Endodermal cell (in vitro differentiated cells): ENCODE measurements around the gene ZNF423. TPM values are rescaled to one million over a fixed set of nuclear protein-coding genes. Genes with fewer than 3 reads are reported as not detected.

Experiments used
- DNase-seq: peaks from one replicate; pipeline ENCODE4 v3.0.0-alpha.2; 2017
- H3K27ac ChIP-seq: 2 replicates; pipeline ENCODE4 v1.5.1; 2013; ENCODE audit warnings: mild to moderate bottlenecking, low read depth, low read length, moderate library complexity
- H3K27me3 ChIP-seq: 2 replicates; pipeline ENCODE4 v1.6.1; 2013; ENCODE audit warnings: mild to moderate bottlenecking, low read length, moderate library complexity; ENCODE audit not compliant: insufficient read depth, control insufficient read depth, poor library complexity, severe bottlenecking
- H3K36me3 ChIP-seq: 2 replicates; pipeline ENCODE4 v1.7.0; 2013; ENCODE audit warnings: mild to moderate bottlenecking, low read length, moderate library complexity; ENCODE audit not compliant: control insufficient read depth, insufficient read depth
- H3K4me1 ChIP-seq: one replicate; pipeline ENCODE4 v1.7.0; 2013; ENCODE audit warnings: low read length; ENCODE audit not compliant: control insufficient read depth, insufficient read depth
- H3K4me3 ChIP-seq: 2 replicates; pipeline ENCODE4 v1.5.1; 2013; ENCODE audit warnings: mild to moderate bottlenecking, low read length, moderate library complexity
- H3K9ac ChIP-seq: 2 replicates; pipeline ENCODE4 v1.6.1; 2013; ENCODE audit warnings: mild to moderate bottlenecking, low read length, moderate library complexity; ENCODE audit not compliant: poor library complexity, severe bottlenecking; ENCODE audit errors: extremely low read depth
- H3K9me3 ChIP-seq: 2 replicates; pipeline ENCODE4 v1.6.1; 2013; ENCODE audit warnings: mild to moderate bottlenecking, low read length, moderate library complexity; ENCODE audit not compliant: control insufficient read depth
- H3K27ac Mint-ChIP-seq: 2 replicates; pipeline ENCODE4 v1.8.0; 2020; ENCODE audit warnings: mixed read lengths
- H3K27me3 Mint-ChIP-seq: 2 replicates; pipeline ENCODE4 v1.8.0; 2021; ENCODE audit warnings: mild to moderate bottlenecking, mixed read lengths; ENCODE audit not compliant: insufficient read depth
- H3K36me3 Mint-ChIP-seq: 2 replicates; pipeline ENCODE4 v1.8.0; 2020; ENCODE audit warnings: low read depth, mixed read lengths
- H3K4me1 Mint-ChIP-seq: 2 replicates; pipeline ENCODE4 v1.8.0; 2020; ENCODE audit warnings: mixed read lengths
- H3K4me3 Mint-ChIP-seq: 2 replicates; pipeline ENCODE4 v1.8.0; 2020; ENCODE audit warnings: mild to moderate bottlenecking, moderate library complexity, mixed read lengths
- H3K9me3 Mint-ChIP-seq: 2 replicates; pipeline ENCODE4 v1.8.0; 2020; ENCODE audit warnings: mild to moderate bottlenecking, mixed read lengths
- WGBS, 2 experiments: methylation state at CpG; one replicate each; pipeline versions ENCODE4 v1.1.5 to v1.1.7; 2013; ENCODE audit warnings: missing lambda C conversion rate in 2 of 2, mixed read lengths in 1 of 2; ENCODE audit not compliant: insufficient coverage in 1 of 2, insufficient read length in 1 of 2; 5-methylcytosine and 5-hydroxymethylcytosine counted together
- total RNA-seq, 2 donors: library from RNA; stranded (reverse); fragmentation: NEBNext Ultra II Directional in 1 of 2; extraction: Animal tissue kit (Norgen Biotek cat#: 25700) in 1 of 2; gene quantifications; 2 replicates in 1 of 2; 3 replicates in 1 of 2; pipeline ENCODE4 v1.2.1, GENCODE V29; 2021
- TF ChIP-seq, protein P1 (sequence below): fragments of 200-600 bp; sonication (generic); conservative IDR thresholded peaks from 2 replicates; pipeline ENCODE4 v1.5.0; 2021; ENCODE audit warnings: antibody characterized with exemption, mild to moderate bottlenecking

The ZNF423 gene
- total RNA-seq, 2 donors from 2014 or later, result 30.3 to 41.9 TPM

DNA sequence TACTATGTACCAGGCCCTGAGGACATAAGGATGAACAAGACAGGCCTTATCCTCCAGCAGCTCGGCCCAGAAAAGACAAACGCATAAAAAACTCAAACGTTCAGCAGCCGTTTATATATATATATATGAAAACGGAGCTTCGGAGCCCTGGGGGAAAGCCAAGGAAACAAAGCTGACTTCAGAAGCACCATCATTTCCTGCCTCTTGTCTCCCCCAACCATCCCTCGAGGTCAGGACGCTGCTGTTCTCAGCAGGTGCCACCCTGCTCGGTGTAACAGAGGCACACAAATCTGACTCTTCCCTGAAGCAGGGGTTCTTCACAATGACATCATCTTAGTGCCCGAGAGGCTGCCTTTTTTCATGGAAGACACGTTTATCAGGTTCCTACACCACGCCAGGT, 146.9 kb downstream of the ZNF423 start:
- no peak for DNase-seq
- TF ChIP-seq, protein P1, sequence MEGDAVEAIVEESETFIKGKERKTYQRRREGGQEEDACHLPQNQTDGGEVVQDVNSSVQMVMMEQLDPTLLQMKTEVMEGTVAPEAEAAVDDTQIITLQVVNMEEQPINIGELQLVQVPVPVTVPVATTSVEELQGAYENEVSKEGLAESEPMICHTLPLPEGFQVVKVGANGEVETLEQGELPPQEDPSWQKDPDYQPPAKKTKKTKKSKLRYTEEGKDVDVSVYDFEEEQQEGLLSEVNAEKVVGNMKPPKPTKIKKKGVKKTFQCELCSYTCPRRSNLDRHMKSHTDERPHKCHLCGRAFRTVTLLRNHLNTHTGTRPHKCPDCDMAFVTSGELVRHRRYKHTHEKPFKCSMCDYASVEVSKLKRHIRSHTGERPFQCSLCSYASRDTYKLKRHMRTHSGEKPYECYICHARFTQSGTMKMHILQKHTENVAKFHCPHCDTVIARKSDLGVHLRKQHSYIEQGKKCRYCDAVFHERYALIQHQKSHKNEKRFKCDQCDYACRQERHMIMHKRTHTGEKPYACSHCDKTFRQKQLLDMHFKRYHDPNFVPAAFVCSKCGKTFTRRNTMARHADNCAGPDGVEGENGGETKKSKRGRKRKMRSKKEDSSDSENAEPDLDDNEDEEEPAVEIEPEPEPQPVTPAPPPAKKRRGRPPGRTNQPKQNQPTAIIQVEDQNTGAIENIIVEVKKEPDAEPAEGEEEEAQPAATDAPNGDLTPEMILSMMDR, result no peak
- no peaks in the 10 kb centered on the region for H3K36me3 ChIP-seq
- H3K4me3 ChIP-seq, result no peak overlapping the region
- no peak overlapping the region for H3K27ac ChIP-seq
- Mint-ChIP-seq H3K27ac (no peak overlapping the region), H3K4me1 (peaks cover 8% of the 10 kb centered on the region), H3K36me3 (no peaks in the 10 kb centered on the region), H3K9me3 (no peaks in the 10 kb centered on the region), H3K4me3 (no peak overlapping the region), H3K27me3 (no peaks in the 10 kb centered on the region)
- no peaks in the 10 kb centered on the region for H3K27me3 ChIP-seq
- WGBS, 2 experiments, result 67 to 84% methylated on average over 6 to 12 of the region's 12 CpGs
- no peak overlapping the region for H3K9ac ChIP-seq
- H3K4me1 ChIP-seq, result no peaks in the 10 kb centered on the region
- H3K9me3 ChIP-seq, result no peaks in the 10 kb centered on the region

DNA sequence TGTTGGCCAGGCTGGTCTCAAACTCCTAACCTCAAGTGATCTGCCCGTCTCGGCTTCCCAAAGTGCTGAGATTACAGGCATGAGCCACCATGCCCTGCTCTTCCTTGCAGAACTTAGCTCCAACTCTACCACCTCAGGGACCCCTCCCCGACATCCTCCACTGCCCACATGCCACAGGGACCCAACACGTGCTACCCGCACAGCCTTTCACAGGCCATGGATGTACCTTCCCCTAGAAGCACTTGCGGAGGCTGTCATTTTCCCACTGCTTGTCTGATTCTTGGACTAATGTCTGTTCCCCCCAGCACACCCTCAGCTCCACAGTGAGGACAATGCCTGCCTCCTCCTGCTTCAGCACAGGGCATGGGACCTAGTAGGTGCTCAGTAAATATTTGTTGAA, 147.4 kb downstream of the ZNF423 start:
- H3K9me3 Mint-ChIP-seq, result no peaks in the 10 kb centered on the region
- H3K27me3 ChIP-seq, result no peaks in the 10 kb centered on the region
- DNase-seq, result no peak
- H3K9me3 ChIP-seq, result no peaks in the 10 kb centered on the region
- 80 to 95% methylated on average over 3 to 6 of the region's 6 CpGs for WGBS, 2 experiments
- peak overlapping the region; percentile 74 for H3K27ac Mint-ChIP-seq
- TF ChIP-seq, protein P1, result no peak
- no peak overlapping the region for H3K4me3 ChIP-seq
- no peak overlapping the region for H3K9ac ChIP-seq
- no peak overlapping the region for H3K27ac ChIP-seq
- H3K4me1 Mint-ChIP-seq, result peaks cover 10% of the 10 kb centered on the region
- H3K4me3 Mint-ChIP-seq, result no peak overlapping the region
- H3K36me3 Mint-ChIP-seq, result no peaks in the 10 kb centered on the region
- peaks cover 4% of the 10 kb centered on the region for H3K4me1 ChIP-seq
- no peaks in the 10 kb centered on the region for H3K27me3 Mint-ChIP-seq
- no peaks in the 10 kb centered on the region for H3K36me3 ChIP-seq

DNA sequence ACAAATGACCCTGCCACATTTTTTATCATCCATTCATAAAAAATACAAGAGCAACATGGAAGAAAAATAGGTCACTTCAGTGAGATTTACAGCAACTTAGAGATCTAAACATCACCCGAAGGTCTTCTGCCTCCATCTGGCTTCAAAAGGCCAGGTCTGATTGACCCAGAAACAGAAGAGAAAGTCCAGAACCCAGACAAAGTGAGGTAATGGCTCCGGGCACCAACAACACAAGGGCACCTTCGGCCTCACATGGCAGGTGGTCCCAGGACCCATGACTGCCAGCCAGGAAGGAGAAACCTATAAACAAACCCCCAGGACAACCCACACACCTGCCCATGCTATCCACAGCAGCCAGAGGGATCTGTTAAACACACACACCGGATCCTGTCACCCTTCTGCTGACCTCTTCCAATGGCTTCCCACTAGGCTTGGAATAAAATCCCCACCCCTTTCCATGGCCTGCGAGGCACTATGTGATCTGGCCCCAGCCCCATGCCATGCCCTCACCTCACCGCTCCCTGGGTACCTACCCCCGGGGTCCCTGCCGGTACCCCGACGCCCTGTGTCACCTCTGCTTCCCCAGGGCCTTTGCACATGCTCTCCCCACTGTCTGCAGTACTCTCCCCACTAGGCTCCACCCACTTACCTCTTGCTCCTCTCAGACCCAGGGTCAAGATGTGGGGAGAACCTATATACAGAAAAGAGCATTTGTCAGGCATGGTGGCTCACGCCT, 149.1 kb downstream of the ZNF423 start:
- H3K27me3 ChIP-seq, result no peaks in the 10 kb centered on the region
- TF ChIP-seq, protein P1, result no peak
- peaks cover 21% of the 10 kb centered on the region for H3K4me1 ChIP-seq
- Mint-ChIP-seq H3K27me3 (no peaks in the 10 kb centered on the region), H3K4me1 (peaks cover 26% of the 10 kb centered on the region), H3K36me3 (no peaks in the 10 kb centered on the region), H3K27ac (no peak overlapping the region), H3K9me3 (no peaks in the 10 kb centered on the region), H3K4me3 (no peak overlapping the region)
- H3K4me3 ChIP-seq, result no peak overlapping the region
- no peaks in the 10 kb centered on the region for H3K9me3 ChIP-seq
- H3K36me3 ChIP-seq, result no peaks in the 10 kb centered on the region
- H3K27ac ChIP-seq, result no peak overlapping the region
- WGBS, 2 experiments, result 89 to 94% methylated on average over 6 to 11 of the region's 11 CpGs
- DNase-seq, result no peak
- no peak overlapping the region for H3K9ac ChIP-seq
